Fibroblast of skin of abdomen (primary cell): Measurements from ENCODE around the gene ALG1L2. TPM values are rescaled to one million over a fixed set of nuclear protein-coding genes. Genes with fewer than 3 reads are reported as not detected.
"Not testable (repeated sequence)": the region's sequence is repeated elsewhere in the genome, so short reads cannot be mapped to it uniquely, and the experiment has no call there.

Experiments
- DNase-seq: peaks from one replicate; pipeline ENCODE4 v3.0.0-alpha.2; 2013
- polyA plus RNA-seq, 2 experiments: library from polyadenylated mRNA; unstranded; fragments of 120-200 nt; gene quantifications; one replicate each; pipeline ENCODE4 v1.2.1, GENCODE V29; 2013; ENCODE audit not compliant: insufficient read length in 2 of 2

Gene ALG1L2, protein sequence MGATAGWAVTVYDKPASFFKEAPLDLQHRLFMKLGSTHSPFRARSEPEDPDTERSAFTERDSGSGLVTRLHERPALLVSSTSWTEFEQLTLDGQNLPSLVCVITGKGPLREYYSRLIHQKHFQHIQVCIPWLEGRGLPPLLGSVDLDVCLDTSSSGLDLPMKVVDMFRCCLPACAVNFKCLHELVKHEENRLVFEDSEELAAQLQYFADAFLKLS
- polyA plus RNA-seq (2013, experiment 1 of 2; ENCODE audit: insufficient read length) = 0.33 TPM
- polyA plus RNA-seq (2013, experiment 2 of 2; ENCODE audit: insufficient read length) = 0.65 TPM

DNA sequence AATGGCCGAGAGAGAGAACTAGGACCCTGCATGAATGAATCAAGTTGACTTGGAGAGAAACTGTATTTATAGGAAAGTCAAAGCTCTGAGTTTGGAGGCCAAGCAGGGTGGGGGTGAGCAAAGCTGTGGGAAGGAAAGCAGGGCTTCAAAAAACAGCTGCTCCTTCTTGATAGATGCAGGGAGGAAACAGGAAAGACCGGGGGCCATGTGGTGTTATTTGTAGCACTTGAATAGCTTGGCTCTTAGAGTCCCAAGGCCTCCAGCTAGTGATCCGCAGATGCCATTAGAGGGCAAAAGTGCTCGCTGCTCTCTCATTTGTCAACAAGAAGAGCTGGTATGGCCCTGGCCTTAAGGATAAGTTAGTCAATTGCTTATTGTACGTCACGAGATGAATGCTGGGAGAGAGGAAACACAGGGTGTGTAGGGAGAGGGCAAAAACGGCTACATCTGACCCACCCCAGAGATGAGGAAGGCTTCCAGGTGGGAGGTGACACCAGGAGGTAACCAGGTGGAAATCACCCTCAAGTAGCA, at the start of gene ALG1L2:
Gene ALG1L2 (plus strand): TSS at position 481 of the 531 bp plus-strand sequence. CDS start 186 bp downstream, outside the sequence.
- DNase-seq = no peak

DNA sequence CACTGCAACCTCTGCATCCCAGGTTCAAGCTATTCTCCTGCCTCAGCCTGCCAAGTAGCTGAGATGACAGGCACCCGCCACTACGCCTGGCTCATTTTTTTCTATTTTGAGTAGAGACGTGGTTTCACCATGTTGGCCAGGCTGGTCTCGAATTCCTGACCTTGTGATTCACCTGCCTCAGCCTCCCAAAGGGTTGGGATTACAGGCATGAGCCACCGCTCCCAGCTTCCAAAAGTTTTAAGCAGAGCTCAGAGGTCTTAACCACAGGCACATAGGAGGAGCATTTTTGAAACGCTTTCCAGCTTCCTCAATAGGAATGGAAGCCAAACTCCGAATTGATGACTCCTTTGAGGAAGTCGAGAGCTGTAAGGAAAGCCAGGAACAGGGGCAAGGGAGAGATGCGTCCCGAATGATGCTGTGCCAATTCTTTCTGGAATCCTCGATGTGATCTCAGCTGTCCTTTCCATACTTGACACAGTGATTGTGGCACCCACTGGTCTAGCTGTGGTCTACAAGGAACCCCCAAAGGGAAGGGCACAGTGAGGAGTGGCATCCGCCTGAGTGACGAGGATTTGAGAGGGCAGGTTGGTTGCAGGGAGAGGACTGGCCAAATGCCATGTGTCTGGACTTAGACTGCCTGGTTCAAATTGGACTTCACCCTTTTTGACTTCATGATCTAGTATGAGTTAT, 44.4 kb upstream of the ALG1L2 start:
- DNase-seq = peak; percentile 69

DNA sequence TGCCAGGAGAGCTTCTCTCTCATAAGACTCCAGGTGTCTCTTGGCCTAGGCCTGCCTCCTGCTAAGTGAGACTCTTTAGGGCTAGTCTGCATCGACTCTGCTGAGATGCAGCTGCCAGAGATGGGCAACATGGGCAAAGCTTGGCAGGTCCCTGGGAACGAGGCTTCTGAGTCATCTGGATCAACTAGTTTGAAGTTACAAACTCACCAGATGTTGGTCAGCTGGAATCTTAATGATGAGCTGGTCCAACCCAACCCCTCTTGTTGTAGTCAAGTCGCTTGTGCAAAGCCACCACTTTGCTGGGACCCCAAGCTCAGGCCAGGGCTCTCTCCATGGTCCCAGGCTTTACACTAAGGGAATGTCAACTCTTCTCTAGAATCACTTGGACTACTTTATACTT, 38.9 kb upstream of the ALG1L2 start:
- DNase-seq = not testable (repeated sequence)

DNA sequence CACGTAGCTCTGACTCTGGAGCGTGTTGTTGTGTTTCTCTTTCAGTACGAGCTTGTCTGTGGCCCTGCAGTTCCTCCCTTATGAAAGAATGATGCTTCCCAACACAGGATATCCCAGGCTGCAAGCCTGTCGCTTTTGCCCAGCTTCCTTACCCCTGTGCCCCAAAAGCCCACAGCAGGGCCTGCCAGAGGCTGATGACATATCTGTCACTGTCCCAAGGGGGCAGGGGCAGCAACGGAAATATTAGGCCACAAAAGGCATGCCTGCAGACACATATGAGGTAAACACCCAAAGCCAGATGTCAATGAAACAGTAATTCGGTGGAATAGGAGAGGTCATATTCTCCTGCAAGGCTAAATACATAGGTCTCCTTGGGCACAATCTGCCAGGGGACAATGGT, 38.0 kb upstream of the ALG1L2 start:
- DNase-seq = not testable (repeated sequence)

DNA sequence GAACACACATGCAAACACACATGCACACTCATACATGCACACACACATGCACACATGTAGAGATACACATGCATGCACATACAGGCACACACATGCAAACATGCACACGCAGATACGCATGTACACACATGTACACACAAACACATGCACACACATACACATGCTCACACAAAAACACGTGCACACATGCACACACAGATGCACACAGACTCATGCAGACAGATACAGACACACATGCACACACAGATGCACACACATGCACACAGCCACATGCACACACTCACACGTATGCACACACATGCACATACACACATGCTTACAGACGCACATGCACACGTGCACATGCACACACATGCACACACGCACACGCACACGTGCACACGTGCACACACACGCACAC, 37.3 kb upstream of the ALG1L2 start:
- DNase-seq = no peak

DNA sequence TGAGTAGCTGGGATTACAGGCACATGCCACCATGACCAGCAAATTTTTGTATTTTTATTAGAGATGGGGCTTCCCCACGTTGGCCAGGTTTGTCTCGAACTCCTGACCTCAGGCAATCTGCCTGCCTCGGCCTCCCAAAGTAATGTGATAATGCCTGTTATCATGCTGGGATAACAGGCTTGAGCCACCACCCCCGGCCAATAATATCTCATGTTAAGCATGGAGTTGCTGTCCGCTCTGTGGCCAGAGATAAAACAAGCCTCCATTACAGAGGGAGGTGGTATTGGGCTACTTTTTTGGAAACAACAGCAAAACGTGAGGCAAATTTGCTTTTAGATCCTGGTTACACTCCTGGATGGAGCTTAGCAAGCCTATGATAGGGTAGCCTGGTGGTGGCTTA, 32.9 kb upstream of the ALG1L2 start:
- no peak for DNase-seq

DNA sequence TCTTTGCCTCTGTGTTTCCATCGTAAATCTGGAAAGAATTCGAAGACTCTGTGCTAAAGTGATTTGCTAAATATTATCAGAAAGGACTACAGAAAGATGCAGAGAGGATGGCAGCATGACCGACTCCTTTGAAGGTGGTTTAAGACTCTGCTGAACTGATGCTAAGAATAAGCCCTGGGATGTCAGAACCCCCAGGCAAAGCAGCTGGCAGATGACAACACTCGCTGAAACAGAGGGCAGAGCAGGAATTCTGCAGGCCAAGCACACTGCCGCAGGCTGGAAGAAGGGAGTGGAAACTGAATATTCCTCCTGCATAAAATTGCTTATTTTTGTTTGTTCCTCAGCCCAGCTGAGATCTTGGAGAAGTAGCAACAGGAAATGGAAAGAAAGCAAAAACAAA, 29.3 kb upstream of the ALG1L2 start:
- not testable (repeated sequence) for DNase-seq

DNA sequence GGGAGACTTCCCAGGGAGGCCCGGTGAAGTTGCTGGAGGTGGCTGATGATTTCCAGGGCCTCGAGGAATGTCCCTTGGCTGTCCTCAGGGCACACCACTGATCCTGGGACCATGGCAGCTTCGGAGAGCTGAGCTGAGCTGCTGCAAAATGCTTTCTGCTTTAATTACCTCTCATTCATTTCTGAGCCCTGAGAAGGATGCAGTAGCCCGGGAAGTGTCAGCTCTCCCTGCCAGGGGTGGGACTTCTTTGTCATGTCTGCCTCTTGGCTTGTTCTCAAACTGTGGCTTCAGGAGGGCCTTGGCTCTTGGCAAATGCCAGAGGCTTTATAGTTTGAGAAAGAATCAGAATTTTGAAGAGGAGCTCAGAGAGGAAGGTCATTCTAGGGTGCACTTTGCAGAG, 28.7 kb upstream of the ALG1L2 start:
- not testable (repeated sequence) for DNase-seq

DNA sequence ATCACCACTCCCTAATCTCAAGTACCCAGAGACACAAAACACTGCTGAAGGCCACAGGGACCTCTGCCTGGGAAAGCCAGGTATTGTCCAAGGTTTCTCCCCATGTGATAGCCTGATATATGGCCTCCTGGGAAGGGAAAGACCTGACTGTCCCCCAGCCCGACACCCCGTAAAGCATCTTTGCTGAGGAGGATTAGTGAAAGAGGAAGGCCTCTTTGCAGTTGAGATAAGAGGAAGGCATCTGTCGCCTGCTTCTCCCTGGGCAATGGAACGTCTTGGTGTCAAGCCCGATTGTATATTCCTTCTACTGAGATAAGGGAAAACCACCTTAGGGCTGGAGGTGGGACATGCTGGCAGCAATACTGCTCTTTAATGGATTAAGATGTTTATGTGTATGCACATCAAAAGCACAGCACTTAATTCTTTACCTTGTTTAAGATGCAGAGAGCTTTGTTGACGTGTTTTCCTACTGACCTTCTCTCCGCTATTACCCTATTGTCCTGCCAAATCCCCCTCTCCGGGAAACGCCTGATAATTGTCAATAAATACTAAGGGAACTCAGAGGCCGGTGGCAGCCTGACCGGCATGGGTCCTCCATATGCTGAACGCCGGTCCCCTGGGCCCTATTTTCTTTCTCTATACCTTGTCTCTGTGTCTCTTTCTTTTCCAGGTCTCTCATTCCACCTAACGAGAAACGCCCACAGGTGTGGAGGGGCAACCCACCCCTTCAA, 23.9 kb upstream of the ALG1L2 start:
- not testable (repeated sequence) for DNase-seq

DNA sequence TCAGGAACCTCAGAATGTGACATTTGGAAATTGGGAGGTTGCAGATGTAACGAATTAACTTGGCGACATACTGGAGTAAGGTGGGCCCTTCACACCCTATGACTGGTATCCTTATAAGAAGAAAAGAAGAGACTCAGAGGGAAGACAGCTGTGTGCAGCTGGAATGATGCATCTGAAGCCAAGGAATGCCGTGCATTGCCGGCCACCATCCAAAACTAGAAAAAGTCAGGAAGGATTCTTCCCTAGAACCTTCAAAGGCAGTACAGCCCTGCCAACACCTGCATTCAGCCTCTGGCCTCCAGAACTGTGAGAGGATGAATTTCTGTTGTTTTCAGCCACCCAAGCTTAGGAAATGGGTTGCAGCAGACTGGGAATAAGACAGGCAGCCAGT, 23.4 kb upstream of the ALG1L2 start:
- not testable (repeated sequence) for DNase-seq

DNA sequence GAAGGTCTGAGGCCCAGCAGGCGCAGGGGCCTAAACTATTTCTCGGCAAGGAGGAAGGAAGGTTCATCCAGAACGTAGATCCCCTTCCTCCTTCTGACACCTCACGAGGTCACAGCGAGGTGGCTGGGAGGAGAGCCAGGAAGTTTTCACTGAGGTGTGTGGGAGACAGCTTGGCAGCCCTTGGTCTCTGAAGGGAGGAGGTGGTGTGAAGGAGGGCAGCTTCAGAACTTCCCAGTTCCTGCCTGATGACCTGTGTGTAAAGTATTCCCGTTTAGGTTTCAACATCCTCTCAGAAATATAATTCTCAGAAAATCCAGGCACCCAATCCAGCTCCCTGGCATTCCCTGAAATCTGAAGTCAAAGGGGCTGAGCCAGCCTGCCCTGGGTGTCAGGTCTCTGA, 22.9 kb upstream of the ALG1L2 start:
- peak; percentile 1 for DNase-seq

DNA sequence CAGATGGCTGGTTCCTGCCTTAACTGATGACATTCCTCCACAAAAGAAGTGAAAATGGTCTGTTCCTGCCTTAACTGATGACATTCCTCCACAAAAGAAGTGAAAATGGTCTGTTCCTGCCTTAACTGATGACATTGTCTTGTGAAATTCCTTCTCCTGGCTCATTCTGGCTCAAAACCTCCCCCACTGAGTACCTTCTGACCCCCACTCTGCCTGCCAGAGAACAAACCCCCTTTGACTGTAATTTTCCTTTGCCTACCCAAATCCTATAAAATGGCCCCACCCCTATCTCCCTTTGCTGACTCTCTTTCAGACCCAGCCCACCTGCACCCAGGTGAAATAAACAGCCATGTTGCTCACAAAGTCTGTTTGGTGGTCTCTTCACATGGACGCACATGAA, 22.5 kb upstream of the ALG1L2 start:
- DNase-seq = not testable (repeated sequence)

DNA sequence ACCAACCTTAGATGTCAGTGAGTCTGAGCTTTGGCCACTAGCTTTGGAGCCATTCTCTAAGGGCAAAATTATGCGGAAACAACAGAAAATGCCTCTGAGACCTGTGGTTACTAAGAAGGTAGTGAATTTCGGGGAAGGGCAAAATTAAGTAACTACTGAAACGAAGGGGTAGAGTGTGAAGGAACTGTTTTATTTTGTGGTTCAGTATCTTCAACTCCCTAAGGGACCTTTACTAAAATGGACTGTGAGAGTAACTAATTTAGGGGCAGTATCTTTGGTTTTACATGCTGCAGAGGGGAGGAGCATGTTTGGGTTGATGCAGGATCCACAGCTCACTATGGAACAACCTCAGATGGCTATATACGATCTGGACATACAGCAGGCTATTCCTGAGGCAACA, 8.0 kb upstream of the ALG1L2 start:
- no peak for DNase-seq

DNA sequence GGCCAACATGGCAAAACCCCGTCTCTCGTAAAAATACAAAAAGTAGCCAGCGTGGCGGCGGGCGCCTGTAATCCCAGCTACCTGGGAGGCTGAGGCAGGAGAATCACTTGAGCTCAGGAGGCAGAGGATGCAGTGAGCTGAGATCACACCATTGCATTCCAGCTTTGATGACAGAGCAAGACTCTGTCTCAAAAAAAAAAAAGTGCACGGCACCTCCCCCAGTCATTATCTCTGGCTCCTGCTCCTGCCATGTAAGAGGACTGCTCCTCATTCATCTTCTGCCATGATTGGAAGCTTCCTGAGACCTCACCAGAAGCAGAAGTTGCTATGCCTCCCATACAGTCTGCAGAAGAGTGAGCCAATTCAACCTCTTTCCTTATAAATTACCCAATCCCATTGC, 4.0 kb upstream of the ALG1L2 start:
- DNase-seq = no peak

DNA sequence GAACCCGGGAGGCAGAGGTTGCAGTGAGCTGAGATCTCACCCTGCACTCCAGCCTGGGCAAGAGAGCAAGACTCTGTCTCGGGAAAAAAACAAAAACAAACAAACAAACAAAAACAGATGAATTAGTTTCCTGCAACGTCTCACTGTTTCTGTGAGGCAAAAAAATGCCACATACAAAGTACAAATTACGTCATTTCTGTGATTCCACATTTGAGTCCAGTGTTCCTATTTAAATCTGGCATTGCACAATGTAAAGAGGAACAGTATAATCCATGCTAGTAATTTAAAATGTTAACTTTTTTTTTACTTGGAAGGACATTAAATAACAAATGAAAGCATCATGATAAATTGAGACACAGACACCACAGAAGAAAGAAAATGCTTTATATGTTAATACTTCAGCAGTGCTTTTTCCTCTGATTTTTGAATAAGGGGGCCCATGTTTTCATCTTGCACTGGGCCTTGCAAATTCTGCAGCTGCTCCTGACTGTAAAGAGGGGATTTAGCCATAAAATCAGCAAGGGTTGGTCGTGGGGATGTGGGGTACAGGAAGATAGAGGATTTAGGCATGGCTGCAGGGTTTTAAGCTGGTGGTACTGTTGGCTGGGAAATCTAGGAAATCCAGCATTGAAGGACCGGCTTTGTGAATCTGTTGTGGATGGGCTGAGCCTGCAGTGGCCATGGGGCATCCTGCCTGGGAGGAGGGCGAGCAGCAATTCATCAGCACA, 1.9 kb downstream of the ALG1L2 start:
- DNase-seq = not testable (repeated sequence)

DNA sequence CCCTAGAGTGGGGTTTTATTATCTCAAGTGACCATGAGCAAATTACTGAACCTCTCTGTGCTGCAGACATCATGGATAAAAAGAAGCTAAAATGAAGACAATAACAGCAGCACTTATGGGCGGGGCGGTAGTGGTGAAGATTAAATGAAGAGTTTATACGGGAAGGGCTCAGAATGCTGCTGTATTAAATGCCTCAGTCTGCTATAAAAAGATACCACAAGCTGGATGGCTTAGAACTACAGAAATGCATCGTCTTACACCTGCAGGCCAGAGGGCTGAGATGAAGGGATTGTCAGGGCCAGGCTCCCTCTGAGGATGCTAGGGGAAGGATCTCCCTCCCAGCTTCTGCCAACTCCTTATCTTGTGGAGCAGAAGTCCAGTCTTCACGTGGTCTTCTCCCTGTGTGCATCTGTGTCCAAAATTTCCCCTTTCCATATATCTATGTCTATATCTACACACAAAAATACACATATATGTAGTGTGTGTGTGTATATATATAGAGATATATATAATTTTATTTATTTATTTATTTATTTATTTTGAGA, 2.9 kb downstream of the ALG1L2 start:
- DNase-seq = no peak

DNA sequence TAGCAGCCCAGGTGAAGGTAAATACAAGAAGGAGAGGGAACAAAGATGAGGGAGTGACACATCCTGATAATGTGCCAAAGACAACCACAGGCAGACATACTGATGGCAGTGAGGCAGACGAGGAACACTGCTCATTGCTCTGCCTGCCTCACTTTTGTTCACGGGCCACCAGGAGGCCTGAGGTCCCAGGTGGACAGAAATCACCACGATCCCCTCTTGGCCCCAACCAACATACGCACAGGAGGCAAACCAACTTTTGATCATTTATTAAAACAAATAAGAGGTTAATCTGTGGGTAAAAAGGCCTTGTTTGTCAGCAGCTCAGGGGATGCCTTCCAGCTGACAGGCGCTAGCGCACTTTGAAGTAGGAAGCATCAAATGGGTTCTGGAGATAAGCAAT, 4.2 kb downstream of the ALG1L2 start:
- no peak for DNase-seq

DNA sequence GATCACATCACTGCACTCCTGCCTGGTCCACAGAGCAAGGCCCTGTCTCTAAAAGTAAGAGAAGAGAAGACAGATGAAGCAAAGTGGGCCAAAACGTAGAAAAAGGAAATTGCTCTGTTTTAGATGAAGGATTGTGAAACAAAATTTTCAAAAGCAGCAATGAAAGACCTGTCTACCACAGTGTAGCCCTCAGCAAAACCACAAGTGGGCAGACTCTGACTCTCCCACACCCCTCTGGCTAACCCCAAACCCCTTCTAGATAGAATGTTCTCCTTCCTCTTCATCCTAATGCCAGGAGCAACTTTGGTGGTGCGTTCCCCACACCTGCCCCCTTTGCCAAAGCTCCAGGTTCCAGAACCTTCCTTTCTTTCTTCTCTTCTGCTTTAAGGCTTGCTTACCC, 5.0 kb downstream of the ALG1L2 start:
- DNase-seq = not testable (repeated sequence)

DNA sequence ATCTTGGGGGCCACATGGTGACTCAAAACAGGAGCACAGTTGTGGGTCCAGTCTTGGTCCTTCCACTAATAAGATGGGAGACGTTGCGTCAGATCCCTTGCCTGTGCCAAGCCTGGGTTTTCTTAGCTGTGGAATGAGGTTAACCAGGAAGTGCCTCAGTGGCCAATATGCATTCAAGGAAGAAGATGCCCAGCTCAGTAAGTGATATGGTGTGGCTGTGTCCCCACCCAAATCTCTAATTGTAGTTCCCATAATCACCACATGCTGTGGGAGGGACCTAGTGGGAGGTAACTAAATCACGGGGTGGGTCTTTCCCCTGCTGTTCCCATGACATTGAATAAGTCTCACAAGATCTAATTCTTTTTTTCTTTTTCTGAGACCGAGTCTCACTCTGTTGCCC, 6.4 kb downstream of the ALG1L2 start:
- no peak for DNase-seq

DNA sequence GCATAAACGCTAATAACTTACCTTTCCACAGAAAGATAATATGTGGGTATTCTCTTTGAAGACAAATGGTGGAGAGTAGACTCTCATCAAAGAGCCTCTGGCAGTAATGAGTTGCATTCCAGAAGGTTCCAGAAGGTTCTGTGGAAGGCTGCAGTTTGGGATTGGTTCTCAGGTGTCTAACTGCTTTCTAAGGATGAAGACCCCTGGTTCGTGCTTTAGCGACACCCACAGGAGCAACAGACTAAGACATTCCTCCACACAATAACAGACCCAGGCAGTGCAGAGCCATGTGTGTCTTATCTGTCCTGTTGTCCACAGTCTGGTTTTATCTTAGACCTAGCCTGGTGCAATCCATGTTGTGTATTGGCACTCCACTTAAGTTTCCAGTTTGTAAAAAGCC, 9.1 kb downstream of the ALG1L2 start:
- DNase-seq = not testable (repeated sequence)

DNA sequence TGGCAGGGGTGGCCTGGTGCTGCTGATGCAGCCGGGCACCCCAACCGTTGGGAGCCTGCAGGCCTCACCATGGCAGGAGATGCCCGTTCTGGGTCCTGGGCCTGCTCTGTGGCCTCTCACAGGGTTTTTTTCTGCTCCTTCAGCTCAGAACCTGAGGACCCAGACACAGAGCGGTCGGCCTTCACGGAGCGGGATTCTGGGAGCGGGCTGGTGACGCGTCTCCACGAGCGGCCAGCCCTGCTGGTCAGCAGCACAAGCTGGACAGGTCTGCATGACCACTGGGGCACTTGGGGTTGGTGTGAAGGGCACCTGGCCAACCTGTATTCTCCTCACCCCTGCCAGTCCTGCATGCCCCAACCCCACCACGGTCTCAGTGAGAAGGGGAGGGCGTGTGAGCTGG, 10.3 kb downstream of the ALG1L2 start:
- no peak for DNase-seq

DNA sequence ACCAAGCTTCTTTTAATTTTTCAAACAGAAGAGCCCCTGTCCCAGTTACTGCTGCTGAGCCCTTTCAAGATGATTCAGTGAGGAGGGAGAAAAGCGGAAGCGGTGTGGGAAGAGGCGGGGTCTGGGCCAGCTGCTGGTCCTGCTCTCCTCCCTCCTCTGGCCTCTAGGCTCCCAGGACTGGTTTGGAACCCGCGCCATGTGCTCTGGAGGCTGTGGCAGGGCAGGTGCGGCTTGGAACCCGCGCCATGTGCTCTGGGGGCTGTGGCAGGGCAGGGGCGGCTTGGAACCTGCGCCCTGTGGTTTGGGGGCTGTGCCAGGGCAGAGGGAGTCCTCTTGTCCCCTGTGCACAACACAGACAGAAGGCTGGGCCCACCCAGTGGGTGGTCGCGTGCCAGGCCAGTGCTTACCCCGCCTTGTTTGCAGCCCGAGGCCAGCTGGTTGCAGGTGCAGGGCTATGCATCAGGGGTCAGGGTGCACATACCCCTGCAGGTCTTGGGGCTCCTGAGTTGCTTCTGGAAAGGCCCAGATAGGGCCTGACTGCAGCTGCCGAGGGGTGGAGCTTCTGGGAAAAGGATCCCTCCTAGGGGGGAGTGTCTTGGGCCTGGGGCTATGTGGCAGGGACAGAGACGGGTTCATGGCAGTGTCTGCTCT, 12.2 kb downstream of the ALG1L2 start:
- no peak for DNase-seq
